ENCODE measurements around the gene ZNRF1. TPM values are rescaled to one million over a fixed set of nuclear protein-coding genes. Genes with fewer than 3 reads are reported as not detected.

ZNRF1 gene
- total RNA-seq, 3 donors from 2014 or later = 12.8 to 27.5 (median 24.4) TPM

- TF ChIP-seq POLR2A (IDR thresholded peaks at IDR 0.05) = no peak
- no peak for TF ChIP-seq CTCF (IDR thresholded peaks at IDR 0.05)
- no peak for TF ChIP-seq POLR2AphosphoS5 (IDR thresholded peaks at IDR 0.05)
- intact Hi-C loops (cut with DNase I; ENCODE audit: low total_unique reads) = no loop called here
- Histone ChIP-seq H3K4me3 (no peak overlapping the region), H3K36me3 (no peaks in the 10 kb centered on the region), H3K9me3 (no peaks in the 10 kb centered on the region), H3K4me1 (no peaks in the 10 kb centered on the region), H3K27ac (no peak overlapping the region), H3K27me3 (no peaks in the 10 kb centered on the region)
- DNase-seq (ENCODE audit: low spot score in 2 of 2) = no peak
Measured at GRCh38 chr16:75058806-75059205, 60.0 kb downstream of the ZNRF1 start.

- H3K4me3 ChIP-seq = no peak overlapping the region
- H3K9me3 ChIP-seq = no peaks in the 10 kb centered on the region
- no peaks in the 10 kb centered on the region for H3K4me1 ChIP-seq
- intact Hi-C loops (cut with DNase I; ENCODE audit: low total_unique reads) = no loop called here
- no peaks in the 10 kb centered on the region for H3K36me3 ChIP-seq
- H3K27me3 ChIP-seq = no peaks in the 10 kb centered on the region
- no peak for TF ChIP-seq CTCF (IDR thresholded peaks at IDR 0.05)
- TF ChIP-seq POLR2A (IDR thresholded peaks at IDR 0.05) = no peak
- TF ChIP-seq POLR2AphosphoS5 (IDR thresholded peaks at IDR 0.05) = no peak
- DNase-seq (ENCODE audit: low spot score in 2 of 2) = no peak
- no peak overlapping the region for H3K27ac ChIP-seq
Measured at GRCh38 chr16:75059411-75059810, 60.6 kb downstream of the ZNRF1 start.

- Histone ChIP-seq H3K36me3 (no peaks in the 10 kb centered on the region), H3K4me1 (peaks cover 0 to 2% of the 10 kb centered on the region in 2 donors), H3K27ac (no peak overlapping the region), H3K9me3 (no peaks in the 10 kb centered on the region), H3K27me3 (no peaks in the 10 kb centered on the region), H3K4me3 (no peak overlapping the region)
- intact Hi-C loops (cut with DNase I; ENCODE audit: low total_unique reads) = no loop called here
- TF ChIP-seq CTCF (IDR thresholded peaks at IDR 0.05) (no peak), POLR2A (IDR thresholded peaks at IDR 0.05) (no peak), POLR2AphosphoS5 (IDR thresholded peaks at IDR 0.05) (no peak)
- DNase-seq (ENCODE audit: low spot score in 2 of 2) = no peak
Measured at GRCh38 chr16:75060723-75061122, 61.9 kb downstream of the ZNRF1 start.

GRCh38 chr16:75061669-75062068 lies 62.8 kb downstream of the ZNRF1 start:
- Histone ChIP-seq H3K9me3 (no peaks in the 10 kb centered on the region), H3K36me3 (no peaks in the 10 kb centered on the region), H3K27me3 (no peaks in the 10 kb centered on the region), H3K27ac (peak overlapping the region in 1 of 2 donors; percentile 4), H3K4me3 (no peak overlapping the region), H3K4me1 (peaks cover 0 to 5% of the 10 kb centered on the region in 2 donors)
- intact Hi-C loops (cut with DNase I; ENCODE audit: low total_unique reads) = no loop called here
- DNase-seq (ENCODE audit: low spot score in 2 of 2) = no peak
- TF ChIP-seq POLR2A (IDR thresholded peaks at IDR 0.05) = no peak

- Histone ChIP-seq H3K4me3 (no peak overlapping the region), H3K4me1 (peaks cover 0 to 5% of the 10 kb centered on the region in 2 donors), H3K9me3 (no peaks in the 10 kb centered on the region), H3K36me3 (no peaks in the 10 kb centered on the region), H3K27me3 (no peaks in the 10 kb centered on the region), H3K27ac (peak overlapping the region; percentile 4 to 34)
- intact Hi-C loops (cut with DNase I; ENCODE audit: low total_unique reads) = no loop called here
- TF ChIP-seq POLR2A (IDR thresholded peaks at IDR 0.05) (no peak), CTCF (IDR thresholded peaks at IDR 0.05) (no peak), POLR2AphosphoS5 (IDR thresholded peaks at IDR 0.05) (no peak)
- no peak for DNase-seq (ENCODE audit: low spot score in 2 of 2)
Measured at GRCh38 chr16:75062135-75062975, 63.5 kb downstream of the ZNRF1 start.

Data from breast epithelium (tissue), 4 donors.